Measurements from ENCODE around the gene EHBP1. TPM values are rescaled to one million over a fixed set of nuclear protein-coding genes. Genes with fewer than 3 reads are reported as not detected.

EHBP1 gene
- total RNA-seq, 1 donor from 2014 or later, result 52.7 TPM

- Histone ChIP-seq H3K36me3 (ENCODE audit: control insufficient read depth in 3 of 3, insufficient read depth in 3 of 3, low read length in 3 of 3) (no peaks in the 10 kb centered on the region), H3K9ac (ENCODE audit: low read depth in 1 of 3, low read length in 3 of 3) (no peak overlapping the region), H3K27me3 (ENCODE audit: control insufficient read depth in 3 of 3, insufficient read depth in 3 of 3, low read length in 3 of 3) (no peaks in the 10 kb centered on the region), H3K4me3 (ENCODE audit: low read length in 3 of 3) (no peak overlapping the region), H3K4me1 (ENCODE audit: control insufficient read depth in 3 of 3, insufficient read depth in 3 of 3, low read length in 3 of 3) (peaks cover 0 to 4% (median 0%) of the 10 kb centered on the region in 3 donors), H3K9me3 (ENCODE audit: control insufficient read depth in 3 of 3, low read length in 3 of 3) (no peaks in the 10 kb centered on the region), H3K27ac (ENCODE audit: low read depth, low read length) (no peak overlapping the region)
Measured at GRCh38 chr2:62789918-62790317, 84.4 kb downstream of the EHBP1 start.

GRCh38 chr2:62792408-62792807, 86.9 kb downstream of the EHBP1 start:
- Histone ChIP-seq H3K27me3 (ENCODE audit: control insufficient read depth in 3 of 3, insufficient read depth in 3 of 3, low read length in 3 of 3) (no peaks in the 10 kb centered on the region), H3K27ac (ENCODE audit: low read depth, low read length) (no peak overlapping the region), H3K4me3 (ENCODE audit: low read length in 3 of 3) (no peak overlapping the region), H3K9ac (ENCODE audit: low read depth in 1 of 3, low read length in 3 of 3) (no peak overlapping the region), H3K36me3 (ENCODE audit: control insufficient read depth in 3 of 3, insufficient read depth in 3 of 3, low read length in 3 of 3) (no peaks in the 10 kb centered on the region), H3K4me1 (ENCODE audit: control insufficient read depth in 3 of 3, insufficient read depth in 3 of 3, low read length in 3 of 3) (peaks cover 0 to 4% (median 0%) of the 10 kb centered on the region in 3 donors), H3K9me3 (ENCODE audit: control insufficient read depth in 3 of 3, low read length in 3 of 3) (no peaks in the 10 kb centered on the region)

GRCh38 chr2:62793213-62793612, 87.7 kb downstream of the EHBP1 start:
- H3K9me3 ChIP-seq (ENCODE audit: control insufficient read depth in 3 of 3, low read length in 3 of 3), result no peaks in the 10 kb centered on the region
- no peak overlapping the region for H3K27ac ChIP-seq (ENCODE audit: low read depth, low read length)
- no peak overlapping the region for H3K9ac ChIP-seq (ENCODE audit: low read depth in 1 of 3, low read length in 3 of 3)
- H3K27me3 ChIP-seq (ENCODE audit: control insufficient read depth in 3 of 3, insufficient read depth in 3 of 3, low read length in 3 of 3), result no peaks in the 10 kb centered on the region
- no peak overlapping the region for H3K4me3 ChIP-seq (ENCODE audit: low read length in 3 of 3)
- H3K4me1 ChIP-seq (ENCODE audit: control insufficient read depth in 3 of 3, insufficient read depth in 3 of 3, low read length in 3 of 3), result peaks cover 0 to 4% (median 0%) of the 10 kb centered on the region in 3 donors
- H3K36me3 ChIP-seq (ENCODE audit: control insufficient read depth in 3 of 3, insufficient read depth in 3 of 3, low read length in 3 of 3), result no peaks in the 10 kb centered on the region

GRCh38 chr2:62794791-62795190, 89.3 kb downstream of the EHBP1 start:
- Histone ChIP-seq H3K9me3 (ENCODE audit: control insufficient read depth in 3 of 3, low read length in 3 of 3) (no peaks in the 10 kb centered on the region), H3K27me3 (ENCODE audit: control insufficient read depth in 3 of 3, insufficient read depth in 3 of 3, low read length in 3 of 3) (no peaks in the 10 kb centered on the region), H3K36me3 (ENCODE audit: control insufficient read depth in 3 of 3, insufficient read depth in 3 of 3, low read length in 3 of 3) (no peaks in the 10 kb centered on the region), H3K27ac (ENCODE audit: low read depth, low read length) (no peak overlapping the region), H3K4me3 (ENCODE audit: low read length in 3 of 3) (no peak overlapping the region), H3K4me1 (ENCODE audit: control insufficient read depth in 3 of 3, insufficient read depth in 3 of 3, low read length in 3 of 3) (no peaks in the 10 kb centered on the region), H3K9ac (ENCODE audit: low read depth in 1 of 3, low read length in 3 of 3) (no peak overlapping the region)

GRCh38 chr2:62795341-62795740, 89.8 kb downstream of the EHBP1 start:
- H3K9ac ChIP-seq (ENCODE audit: low read depth in 1 of 3, low read length in 3 of 3), result no peak overlapping the region
- H3K27ac ChIP-seq (ENCODE audit: low read depth, low read length), result no peak overlapping the region
- H3K27me3 ChIP-seq (ENCODE audit: control insufficient read depth in 3 of 3, insufficient read depth in 3 of 3, low read length in 3 of 3), result no peaks in the 10 kb centered on the region
- no peaks in the 10 kb centered on the region for H3K9me3 ChIP-seq (ENCODE audit: control insufficient read depth in 3 of 3, low read length in 3 of 3)
- no peaks in the 10 kb centered on the region for H3K36me3 ChIP-seq (ENCODE audit: control insufficient read depth in 3 of 3, insufficient read depth in 3 of 3, low read length in 3 of 3)
- H3K4me3 ChIP-seq (ENCODE audit: low read length in 3 of 3), result no peak overlapping the region
- H3K4me1 ChIP-seq (ENCODE audit: control insufficient read depth in 3 of 3, insufficient read depth in 3 of 3, low read length in 3 of 3), result no peaks in the 10 kb centered on the region

GRCh38 chr2:62797107-62797506, 91.6 kb downstream of the EHBP1 start:
- Histone ChIP-seq H3K27ac (ENCODE audit: low read depth, low read length) (no peak overlapping the region), H3K27me3 (ENCODE audit: control insufficient read depth in 3 of 3, insufficient read depth in 3 of 3, low read length in 3 of 3) (no peaks in the 10 kb centered on the region), H3K4me1 (ENCODE audit: control insufficient read depth in 3 of 3, insufficient read depth in 3 of 3, low read length in 3 of 3) (no peaks in the 10 kb centered on the region), H3K36me3 (ENCODE audit: control insufficient read depth in 3 of 3, insufficient read depth in 3 of 3, low read length in 3 of 3) (no peaks in the 10 kb centered on the region), H3K4me3 (ENCODE audit: low read length in 3 of 3) (no peak overlapping the region), H3K9me3 (ENCODE audit: control insufficient read depth in 3 of 3, low read length in 3 of 3) (no peaks in the 10 kb centered on the region), H3K9ac (ENCODE audit: low read depth in 1 of 3, low read length in 3 of 3) (no peak overlapping the region)

- H3K36me3 ChIP-seq (ENCODE audit: control insufficient read depth in 3 of 3, insufficient read depth in 3 of 3, low read length in 3 of 3), result no peaks in the 10 kb centered on the region
- H3K9ac ChIP-seq (ENCODE audit: low read depth in 1 of 3, low read length in 3 of 3), result no peak overlapping the region
- no peaks in the 10 kb centered on the region for H3K9me3 ChIP-seq (ENCODE audit: control insufficient read depth in 3 of 3, low read length in 3 of 3)
- H3K27me3 ChIP-seq (ENCODE audit: control insufficient read depth in 3 of 3, insufficient read depth in 3 of 3, low read length in 3 of 3), result no peaks in the 10 kb centered on the region
- no peak overlapping the region for H3K4me3 ChIP-seq (ENCODE audit: low read length in 3 of 3)
- H3K4me1 ChIP-seq (ENCODE audit: control insufficient read depth in 3 of 3, insufficient read depth in 3 of 3, low read length in 3 of 3), result no peaks in the 10 kb centered on the region
- no peak overlapping the region for H3K27ac ChIP-seq (ENCODE audit: low read depth, low read length)
Measured at GRCh38 chr2:62800618-62801017, 95.1 kb downstream of the EHBP1 start.

- Histone ChIP-seq H3K36me3 (ENCODE audit: control insufficient read depth in 3 of 3, insufficient read depth in 3 of 3, low read length in 3 of 3) (no peaks in the 10 kb centered on the region), H3K27ac (ENCODE audit: low read depth, low read length) (no peak overlapping the region), H3K9ac (ENCODE audit: low read depth in 1 of 3, low read length in 3 of 3) (no peak overlapping the region), H3K4me3 (ENCODE audit: low read length in 3 of 3) (no peak overlapping the region), H3K27me3 (ENCODE audit: control insufficient read depth in 3 of 3, insufficient read depth in 3 of 3, low read length in 3 of 3) (no peaks in the 10 kb centered on the region), H3K4me1 (ENCODE audit: control insufficient read depth in 3 of 3, insufficient read depth in 3 of 3, low read length in 3 of 3) (no peaks in the 10 kb centered on the region), H3K9me3 (ENCODE audit: control insufficient read depth in 3 of 3, low read length in 3 of 3) (no peaks in the 10 kb centered on the region)
Measured at GRCh38 chr2:62801110-62801509, 95.6 kb downstream of the EHBP1 start.

GRCh38 chr2:62801814-62802523, 96.5 kb downstream of the EHBP1 start:
- no peak overlapping the region for H3K4me3 ChIP-seq (ENCODE audit: low read length in 3 of 3)
- H3K27ac ChIP-seq (ENCODE audit: low read depth, low read length), result no peak overlapping the region
- no peak overlapping the region for H3K9ac ChIP-seq (ENCODE audit: low read depth in 1 of 3, low read length in 3 of 3)
- H3K36me3 ChIP-seq (ENCODE audit: control insufficient read depth in 3 of 3, insufficient read depth in 3 of 3, low read length in 3 of 3), result peaks cover 0 to 3% (median 0%) of the 10 kb centered on the region in 3 donors
- no peaks in the 10 kb centered on the region for H3K27me3 ChIP-seq (ENCODE audit: control insufficient read depth in 3 of 3, insufficient read depth in 3 of 3, low read length in 3 of 3)
- H3K4me1 ChIP-seq (ENCODE audit: control insufficient read depth in 3 of 3, insufficient read depth in 3 of 3, low read length in 3 of 3), result no peaks in the 10 kb centered on the region
- H3K9me3 ChIP-seq (ENCODE audit: control insufficient read depth in 3 of 3, low read length in 3 of 3), result no peaks in the 10 kb centered on the region

GRCh38 chr2:62803961-62804360, 98.4 kb downstream of the EHBP1 start:
- Histone ChIP-seq H3K27me3 (ENCODE audit: control insufficient read depth in 3 of 3, insufficient read depth in 3 of 3, low read length in 3 of 3) (no peaks in the 10 kb centered on the region), H3K36me3 (ENCODE audit: control insufficient read depth in 3 of 3, insufficient read depth in 3 of 3, low read length in 3 of 3) (peaks cover 0 to 3% (median 0%) of the 10 kb centered on the region in 3 donors), H3K27ac (ENCODE audit: low read depth, low read length) (no peak overlapping the region), H3K9ac (ENCODE audit: low read depth in 1 of 3, low read length in 3 of 3) (peak overlapping the region in 1 of 3 donors; percentile 27), H3K4me3 (ENCODE audit: low read length in 3 of 3) (no peak overlapping the region), H3K9me3 (ENCODE audit: control insufficient read depth in 3 of 3, low read length in 3 of 3) (no peaks in the 10 kb centered on the region), H3K4me1 (ENCODE audit: control insufficient read depth in 3 of 3, insufficient read depth in 3 of 3, low read length in 3 of 3) (no peaks in the 10 kb centered on the region)
